NCI-H128 (cell line): Measurements from ENCODE around the gene AFMID.
"Not testable (repeated sequence)": the region's sequence is repeated elsewhere in the genome, so short reads cannot be mapped to it uniquely, and the experiment has no call there.

Source experiments
- DNase-seq: peaks from one replicate; lab custom pipeline; 2025; ENCODE audit not compliant: unreplicated experiment; lab: John Stamatoyannopoulos, UW

The AFMID gene

DNA sequence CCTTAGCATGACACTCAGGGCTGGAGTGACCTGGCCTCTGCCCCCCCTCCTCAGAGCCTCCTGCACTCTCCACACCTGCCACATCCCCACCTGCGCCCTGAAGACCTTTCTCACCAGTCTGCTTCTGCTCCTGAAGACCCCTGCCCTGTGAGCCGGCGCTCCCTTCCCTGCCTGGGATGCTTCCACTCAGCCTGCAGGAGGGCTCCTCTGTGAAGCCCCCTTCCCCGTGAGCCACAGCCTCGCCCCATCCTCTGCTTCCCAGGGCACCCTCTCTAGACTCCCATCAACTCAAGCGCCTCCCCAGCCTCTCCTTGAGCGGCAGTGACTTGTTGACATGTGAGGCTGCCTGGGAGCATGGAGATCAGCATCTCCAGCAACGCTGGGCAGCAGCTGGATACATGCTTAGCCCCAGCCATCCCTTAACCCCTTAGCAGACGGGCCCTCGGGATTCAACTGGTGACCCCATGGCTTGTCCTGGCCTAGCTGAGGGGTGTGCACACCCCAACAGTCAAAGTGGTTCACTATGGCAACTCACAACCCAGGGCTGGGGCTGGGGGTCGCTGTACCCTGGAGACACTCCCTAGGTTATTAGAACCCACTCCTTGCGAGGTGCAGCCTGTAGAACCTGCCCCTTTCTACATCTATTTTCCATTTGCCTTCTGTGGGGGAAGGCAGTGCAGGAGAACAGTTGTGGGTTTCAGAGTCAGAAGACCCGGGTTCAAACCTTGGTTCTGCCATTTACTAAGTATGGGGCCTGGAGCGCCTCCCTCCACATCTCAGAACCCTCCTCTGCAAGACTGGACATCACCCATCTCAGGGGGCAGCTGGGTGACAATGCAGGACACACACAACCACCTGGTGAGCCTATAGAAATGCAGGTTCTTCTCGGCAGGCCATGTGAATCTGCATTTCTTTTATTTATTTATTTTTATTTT, 65.8 kb downstream of the AFMID start:
- DNase-seq, result no peak

DNA sequence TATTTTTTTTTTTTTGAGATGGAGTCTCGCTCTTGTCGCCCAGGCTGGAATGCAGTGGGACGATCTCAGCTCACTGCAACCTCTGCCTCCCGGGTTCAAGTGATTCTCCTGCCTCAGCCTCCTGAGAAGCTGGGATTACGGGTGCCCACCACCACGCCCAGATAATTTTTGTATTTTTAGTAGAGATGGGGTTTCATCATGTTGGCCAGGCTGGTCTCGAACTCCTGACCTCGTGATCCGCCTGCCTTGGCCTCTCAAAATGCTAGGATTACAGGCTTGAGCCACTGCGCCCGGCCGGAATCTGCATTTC, 66.4 kb downstream of the AFMID start:
- not testable (repeated sequence) for DNase-seq

DNA sequence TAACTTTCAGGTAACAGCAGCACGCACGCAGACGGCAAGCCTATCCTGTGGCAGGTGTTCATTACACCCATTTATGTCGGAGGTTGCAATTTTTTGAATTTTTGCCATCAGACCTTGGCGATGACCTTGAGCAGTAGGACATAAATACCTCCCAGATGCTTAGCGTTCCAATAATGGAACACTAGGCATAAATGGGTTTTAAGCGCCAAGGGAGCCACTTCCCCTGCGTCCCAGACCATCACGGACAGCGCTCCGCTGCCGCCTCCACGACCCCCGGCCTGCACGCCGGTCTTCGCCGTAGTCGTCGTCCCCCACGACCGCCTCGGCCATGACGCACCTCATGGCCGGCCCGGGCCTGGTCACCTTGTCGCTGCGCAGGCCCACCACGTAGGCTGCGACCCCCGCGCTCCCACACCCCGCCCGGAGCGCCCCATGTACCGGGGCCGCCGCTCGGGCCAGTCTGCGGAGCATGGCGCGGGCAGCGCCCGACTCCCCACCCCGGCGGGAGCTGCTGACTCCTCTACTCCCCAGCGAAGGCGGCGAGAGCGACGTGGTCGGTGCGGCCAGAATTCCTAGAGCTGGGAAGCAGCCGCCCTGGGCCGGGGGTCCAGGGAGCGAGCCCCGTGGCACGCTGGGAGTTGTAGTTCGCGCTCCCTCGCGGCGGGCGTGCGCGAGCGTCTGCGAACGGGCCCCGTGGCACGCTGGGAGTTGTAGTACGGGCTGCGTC, 66.9 kb downstream of the AFMID start:
- DNase-seq, result peak; percentile 46

DNA sequence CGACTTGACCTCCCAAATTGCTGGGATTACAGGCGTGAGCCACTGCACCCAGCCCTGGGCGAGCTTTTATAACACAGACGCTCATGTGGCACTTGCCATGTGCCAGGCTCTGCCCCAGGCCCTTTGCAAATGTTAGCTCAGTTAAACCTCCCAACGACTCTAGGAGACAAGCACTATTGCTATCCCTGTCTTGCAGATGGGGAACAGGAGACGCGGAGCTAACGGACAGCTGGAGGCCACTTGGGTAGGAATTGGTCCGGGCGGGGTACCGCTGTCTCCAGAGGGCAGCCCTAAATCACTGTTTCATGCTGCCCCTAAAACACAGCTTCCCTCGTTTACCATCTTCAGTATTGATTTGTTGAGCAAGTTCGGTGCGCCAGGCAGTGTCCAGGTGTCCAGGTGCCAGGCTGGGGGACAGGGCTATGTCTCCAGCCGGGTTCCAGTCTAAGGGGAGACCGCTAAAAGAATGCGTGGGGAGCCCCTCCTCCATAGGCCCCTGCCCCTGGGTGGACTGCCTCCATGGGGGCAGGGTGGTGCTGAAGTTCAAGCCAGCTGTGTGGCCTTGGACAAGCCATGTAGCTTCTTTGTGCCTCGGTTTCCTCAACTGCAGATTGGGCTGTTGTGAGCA, 68.0 kb downstream of the AFMID start:
- no peak for DNase-seq

DNA sequence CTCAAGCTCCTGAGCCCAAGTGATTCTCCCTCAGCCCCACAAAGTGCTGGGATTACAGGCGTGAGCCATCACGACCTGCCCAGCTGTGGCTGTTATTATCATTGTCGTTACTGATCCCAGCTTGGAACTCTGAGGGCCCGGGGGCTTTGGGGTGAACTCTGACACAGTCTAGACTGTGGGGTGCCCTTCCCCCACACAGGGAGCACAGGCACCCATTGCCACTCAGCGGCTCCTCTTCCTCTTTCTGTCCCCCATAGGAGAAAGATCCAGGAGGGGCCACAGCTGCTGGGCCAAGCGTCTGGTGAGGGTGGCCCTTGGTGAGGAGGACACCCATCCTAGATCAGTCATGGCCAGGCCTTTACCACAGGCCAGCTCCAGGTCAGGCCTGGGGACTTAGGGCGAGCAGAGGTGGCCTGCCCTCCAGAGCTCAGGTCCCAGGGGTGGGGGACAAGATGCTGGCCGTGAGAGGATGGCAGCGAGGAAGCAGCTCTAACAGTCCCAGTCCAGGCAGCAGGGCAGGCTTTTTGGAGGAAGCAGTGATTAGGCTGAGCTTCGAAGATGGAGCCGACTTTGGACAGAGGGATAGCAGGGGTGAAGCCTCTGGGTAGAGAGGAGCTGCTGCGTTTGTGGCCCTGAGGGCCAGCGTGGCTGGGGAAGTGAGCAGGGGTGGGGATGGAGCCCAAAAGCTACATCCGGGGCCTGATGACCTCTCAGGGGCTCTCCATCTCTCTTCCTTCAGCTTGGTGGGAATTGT, 69.0 kb downstream of the AFMID start:
- no peak for DNase-seq

DNA sequence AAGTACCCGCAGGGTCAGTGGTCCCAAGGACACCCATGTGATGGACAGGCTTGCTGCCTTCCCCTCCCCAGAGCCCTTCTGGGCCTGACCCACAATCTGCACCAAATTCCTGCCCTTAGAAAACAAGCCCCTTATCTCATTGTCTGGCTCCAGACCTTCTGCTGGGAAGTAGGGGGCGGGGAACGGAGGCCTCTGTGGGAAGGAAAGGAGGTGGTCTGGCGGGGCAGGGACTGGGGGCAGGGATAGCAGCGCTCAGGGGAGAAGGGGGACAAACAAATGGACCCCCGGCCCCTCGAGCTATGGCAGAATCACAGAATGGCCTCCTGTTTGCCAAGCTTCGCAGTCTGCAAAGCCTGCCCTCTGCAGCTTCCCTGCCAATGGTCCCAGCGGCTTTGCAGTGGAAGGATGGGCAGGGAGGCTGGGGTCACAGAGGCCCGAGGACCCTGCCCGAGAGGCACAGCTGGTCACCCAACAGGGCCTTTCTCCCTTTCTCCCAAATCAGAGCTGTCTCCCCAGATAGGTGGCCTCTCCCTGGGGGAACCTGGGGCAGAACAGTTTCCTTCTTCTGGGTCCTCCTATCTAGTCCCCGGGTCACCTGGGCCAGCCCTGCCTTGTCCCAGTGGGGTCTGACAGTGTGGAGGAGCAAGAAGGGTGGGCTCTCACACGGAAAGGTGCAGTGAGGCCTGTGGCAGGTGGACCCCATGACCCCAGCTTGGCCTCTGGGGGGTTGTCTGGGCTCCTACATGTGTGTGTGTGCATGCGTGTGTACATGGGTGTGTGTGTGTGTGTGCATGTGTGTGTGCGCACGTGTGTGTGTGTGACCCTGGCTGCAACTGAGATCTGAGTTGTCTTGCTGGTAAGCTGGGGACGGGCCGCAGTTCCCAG, 69.8 kb downstream of the AFMID start:
- no peak for DNase-seq
